Measurements from ENCODE around the gene SLC10A6.

SLC10A6 gene

DNA sequence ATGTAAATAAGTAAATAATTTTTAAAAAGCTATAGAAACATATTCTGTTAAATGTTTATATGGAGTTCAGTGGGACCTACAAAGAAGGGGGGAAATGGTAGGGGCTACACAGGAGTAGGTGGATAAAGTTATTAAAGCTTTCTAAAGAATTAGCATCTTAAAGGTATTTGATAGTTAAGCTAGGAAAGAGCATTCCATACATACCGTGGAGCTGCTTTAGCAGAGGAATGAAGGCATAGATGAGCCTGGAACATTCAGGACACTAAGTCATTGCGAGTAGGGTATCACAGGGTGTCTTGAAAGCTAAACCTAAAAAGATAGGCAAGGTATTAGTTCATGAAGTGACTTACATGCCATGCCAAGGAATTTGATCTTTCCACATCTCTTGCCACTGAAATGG, 60.4 kb downstream of the SLC10A6 start:
- DNase-seq (ENCODE audit: low read depth, low spot score), result no peak

DNA sequence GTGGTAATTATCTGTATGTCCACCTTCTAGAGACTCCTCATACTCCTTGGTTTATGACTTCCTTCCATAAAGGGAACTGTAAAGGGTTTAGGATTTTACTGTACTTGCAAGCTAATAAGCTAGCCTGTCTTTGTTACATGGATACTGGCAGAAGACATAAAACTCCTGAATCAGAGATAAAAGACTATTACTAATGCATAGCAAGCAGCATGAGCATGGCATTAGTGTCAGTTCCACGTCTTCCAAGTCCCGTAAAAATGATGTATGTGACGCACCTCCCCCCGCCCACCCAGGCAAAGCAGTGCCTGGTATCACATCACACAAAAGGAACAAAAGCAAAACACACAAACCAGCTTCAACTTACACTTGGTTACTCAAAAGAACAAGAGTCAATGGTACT, 71.0 kb downstream of the SLC10A6 start:
- no peak for DNase-seq (ENCODE audit: low read depth, low spot score)

DNA sequence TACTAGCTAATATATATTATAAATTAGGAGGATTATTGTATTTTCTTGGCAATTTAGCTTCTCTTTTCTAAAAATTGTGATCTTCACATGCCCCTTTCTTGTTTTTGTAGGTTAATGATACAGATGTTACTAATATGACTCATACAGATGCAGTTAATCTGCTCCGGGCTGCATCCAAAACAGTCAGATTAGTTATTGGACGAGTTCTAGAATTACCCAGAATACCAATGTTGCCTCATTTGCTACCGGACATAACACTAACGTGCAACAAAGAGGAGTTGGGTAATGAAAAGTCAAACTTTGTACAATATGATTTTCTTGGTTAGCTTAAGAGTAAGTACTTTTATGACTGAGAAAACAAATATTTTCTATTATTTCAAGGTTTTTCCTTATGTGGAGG, 74.1 kb downstream of the SLC10A6 start:
- no peak for DNase-seq (ENCODE audit: low read depth, low spot score)

All from activated CD4-positive, CD25-positive, alpha-beta regulatory T cell treated with anti-CD3 and anti-CD28 coated beads, Interleukin-2, amount 50 U/mL, for 16 hours (primary cell).